GM04503 (cell line): ENCODE data around the gene FAXC.
"Not testable (repeated sequence)": the region's sequence is repeated elsewhere in the genome, so short reads cannot be mapped to it uniquely, and the experiment has no call there.

Experiments used
- DNase-seq: peaks from one replicate; pipeline ENCODE4 v3.0.0-alpha.2; 2012; ENCODE audit warnings: low read depth

FAXC gene

GRCh38 chr6:99285881-99286280, 63.6 kb downstream of the FAXC start:
- DNase-seq = no peak

GRCh38 chr6:99282479-99283062, 66.9 kb downstream of the FAXC start:
- DNase-seq = no peak

GRCh38 chr6:99276747-99277146, 72.7 kb downstream of the FAXC start:
- no peak for DNase-seq

- DNase-seq = no peak
Observed at GRCh38 chr6:99270826-99271225, 78.6 kb downstream of the FAXC start.

GRCh38 chr6:99270030-99270429, 79.4 kb downstream of the FAXC start:
- no peak for DNase-seq

GRCh38 chr6:99269207-99269606, 80.3 kb downstream of the FAXC start:
- DNase-seq = no peak

- DNase-seq = not testable (repeated sequence)
Observed at GRCh38 chr6:99266996-99267395, 82.5 kb downstream of the FAXC start.

GRCh38 chr6:99265447-99265846, 84.0 kb downstream of the FAXC start:
- DNase-seq = not testable (repeated sequence)

GRCh38 chr6:99254616-99255550, 94.6 kb downstream of the FAXC start:
- no peak for DNase-seq

- no peak for DNase-seq
Observed at GRCh38 chr6:99253271-99253670, 96.2 kb downstream of the FAXC start.

GRCh38 chr6:99252421-99252820, 97.1 kb downstream of the FAXC start:
- no peak for DNase-seq

- no peak for DNase-seq
Observed at GRCh38 chr6:99250476-99250875, 99.0 kb downstream of the FAXC start.

GRCh38 chr6:99246602-99247001, 102.9 kb downstream of the FAXC start:
- DNase-seq = no peak

- DNase-seq = peak; percentile 4
Observed at GRCh38 chr6:99241905-99242534, 107.5 kb downstream of the FAXC start.

- no peak for DNase-seq
Observed at GRCh38 chr6:99236010-99236409, 113.5 kb downstream of the FAXC start.

- no peak for DNase-seq
Observed at GRCh38 chr6:99233219-99233618, 116.3 kb downstream of the FAXC start.

- DNase-seq = no peak
Observed at GRCh38 chr6:99232056-99232455, 117.4 kb downstream of the FAXC start.

- no peak for DNase-seq
Observed at GRCh38 chr6:99225172-99225571, 124.3 kb downstream of the FAXC start.
